Mammary epithelial cell (primary cell): ENCODE measurements around the gene LUC7L2.

Experiments used
- EZH2 ChIP-seq: IDR thresholded peaks from 2 replicates; pipeline ENCODE4 v1.6.1; 2012; ENCODE audit warnings: low read length, inconsistent platforms, borderline replicate concordance
- TF ChIP-seq, protein P1 (sequence below), 2 donors: IDR thresholded peaks in 1 of 2; conservative IDR thresholded peaks in 1 of 2; 2 replicates each; pipeline ENCODE4 v1.5.1; 2011 to 2012; ENCODE audit warnings: inconsistent platforms in 2 of 2, low read length in 2 of 2, mild to moderate bottlenecking in 2 of 2, control low read depth in 1 of 2, low read depth in 1 of 2; ENCODE audit not compliant: insufficient read depth in 1 of 2; ENCODE audit errors: extremely low read depth in 1 of 2

- TF ChIP-seq EZH2, result no peak
- TF ChIP-seq, protein P1, sequence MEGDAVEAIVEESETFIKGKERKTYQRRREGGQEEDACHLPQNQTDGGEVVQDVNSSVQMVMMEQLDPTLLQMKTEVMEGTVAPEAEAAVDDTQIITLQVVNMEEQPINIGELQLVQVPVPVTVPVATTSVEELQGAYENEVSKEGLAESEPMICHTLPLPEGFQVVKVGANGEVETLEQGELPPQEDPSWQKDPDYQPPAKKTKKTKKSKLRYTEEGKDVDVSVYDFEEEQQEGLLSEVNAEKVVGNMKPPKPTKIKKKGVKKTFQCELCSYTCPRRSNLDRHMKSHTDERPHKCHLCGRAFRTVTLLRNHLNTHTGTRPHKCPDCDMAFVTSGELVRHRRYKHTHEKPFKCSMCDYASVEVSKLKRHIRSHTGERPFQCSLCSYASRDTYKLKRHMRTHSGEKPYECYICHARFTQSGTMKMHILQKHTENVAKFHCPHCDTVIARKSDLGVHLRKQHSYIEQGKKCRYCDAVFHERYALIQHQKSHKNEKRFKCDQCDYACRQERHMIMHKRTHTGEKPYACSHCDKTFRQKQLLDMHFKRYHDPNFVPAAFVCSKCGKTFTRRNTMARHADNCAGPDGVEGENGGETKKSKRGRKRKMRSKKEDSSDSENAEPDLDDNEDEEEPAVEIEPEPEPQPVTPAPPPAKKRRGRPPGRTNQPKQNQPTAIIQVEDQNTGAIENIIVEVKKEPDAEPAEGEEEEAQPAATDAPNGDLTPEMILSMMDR (conservative IDR thresholded peaks at IDR 0.05 in 1 of 2, IDR thresholded peaks at IDR 0.05 in 1 of 2; ENCODE audit: extremely low read depth in 1 of 2, insufficient read depth in 1 of 2, low read depth in 1 of 2, low read length in 2 of 2), result no peak
These were observed 96.1 kb downstream of the LUC7L2 start for GRCh38 chr7:139455789-139456188.
